CD14-positive monocyte (primary cell): ENCODE results near the gene CIRBP. TPM values are rescaled to one million over a fixed set of nuclear protein-coding genes. Genes with fewer than 3 reads are reported as not detected.
A peak's percentile ranks its signal among the peaks of the same experiment; 100 is the strongest.

Experiments
- DNase-seq, 3 donors: peaks; one replicate each; pipeline ENCODE4 v3.0.0-alpha.2; 2011 to 2022
- H2AFZ ChIP-seq: 2 replicates; pipeline ENCODE4 v1.6.0; 2012; ENCODE audit warnings: mild to moderate bottlenecking, low read depth, low read length, inconsistent platforms; ENCODE audit not compliant: insufficient read depth, poor library complexity, severe bottlenecking
- H3K27ac ChIP-seq, 2 donors: 1 replicate in 1 of 2; 2 replicates in 1 of 2; pipeline ENCODE4 v1.5.1; 2012 to 2013; ENCODE audit warnings: low read length in 2 of 2, control low read depth in 1 of 2, inconsistent platforms in 1 of 2, low read depth in 1 of 2, mild to moderate bottlenecking in 1 of 2
- H3K27me3 ChIP-seq, 2 donors: one replicate each; pipeline versions ENCODE4 v1.6.0 to v1.6.1; 2011 to 2013; ENCODE audit warnings: low read length in 2 of 2; ENCODE audit not compliant: control insufficient read depth in 2 of 2, insufficient read depth in 2 of 2
- H3K36me3 ChIP-seq, 2 donors: replicated peaks in 1 of 2; 1 replicate in 1 of 2; 2 replicates in 1 of 2; pipeline versions ENCODE4 v1.5.1 to v1.6.1; 2012 to 2013; ENCODE audit warnings: low read length in 2 of 2, control low read depth in 1 of 2, inconsistent platforms in 1 of 2, mild to moderate bottlenecking in 1 of 2; ENCODE audit not compliant: insufficient read depth in 2 of 2, control insufficient read depth in 1 of 2
- H3K4me1 ChIP-seq, 2 donors: 1 replicate in 1 of 2; 2 replicates in 1 of 2; pipeline versions ENCODE4 v1.5.1 to v1.6.1; 2012 to 2013; ENCODE audit warnings: low read length in 2 of 2, control low read depth in 1 of 2, inconsistent platforms in 1 of 2, mild to moderate bottlenecking in 1 of 2, moderate library complexity in 1 of 2; ENCODE audit not compliant: insufficient read depth in 2 of 2, control insufficient read depth in 1 of 2
- H3K4me2 ChIP-seq: replicated peaks from 2 replicates; pipeline ENCODE3; 2012; ENCODE audit warnings: low read length, moderate library complexity, mild to moderate bottlenecking; ENCODE audit not compliant: poor library complexity, severe bottlenecking; ENCODE audit errors: extremely low read depth
- H3K4me3 ChIP-seq, 3 experiments: fragments of 200-600 bp in 1 of 3; sonication (generic) in 1 of 3; replicated peaks in 1 of 3; 1 replicate in 2 of 3; 2 replicates in 1 of 3; pipeline ENCODE4 v1.5.1; 2011 to 2013; ENCODE audit warnings: low read length in 3 of 3, mild to moderate bottlenecking in 3 of 3, control low read depth in 2 of 3, low read depth in 2 of 3, inconsistent platforms in 1 of 3, moderate library complexity in 1 of 3
- H3K79me2 ChIP-seq: 2 replicates; pipeline ENCODE4 v1.6.0; 2012; ENCODE audit warnings: mild to moderate bottlenecking, control low read depth, inconsistent platforms, low read length, moderate library complexity; ENCODE audit not compliant: insufficient read depth
- H3K9ac ChIP-seq: 2 replicates; pipeline ENCODE4 v1.6.0; 2017; ENCODE audit warnings: low read length, mild to moderate bottlenecking; ENCODE audit not compliant: insufficient read depth, poor library complexity, severe bottlenecking
- H3K9me3 ChIP-seq, 2 donors: replicated peaks in 1 of 2; 1 replicate in 1 of 2; 2 replicates in 1 of 2; pipeline versions ENCODE4 v1.5.1 to v1.6.1; 2012 to 2013; ENCODE audit warnings: low read length in 2 of 2, control low read depth in 1 of 2; ENCODE audit not compliant: control insufficient read depth in 1 of 2, insufficient read depth in 1 of 2
- H4K20me1 ChIP-seq: 2 replicates; pipeline ENCODE4 v1.6.0; 2012; ENCODE audit warnings: mild to moderate bottlenecking, low read length, control low read depth, moderate library complexity; ENCODE audit not compliant: insufficient read depth
- H3K27ac Mint-ChIP-seq, 7 donors: one replicate each; pipeline ENCODE4 v1.8.0; 2020; ENCODE audit warnings: mild to moderate bottlenecking in 7 of 7, mixed read lengths in 7 of 7, moderate library complexity in 6 of 7, inconsistent platforms in 2 of 7
- H3K27me3 Mint-ChIP-seq, 3 donors: one replicate each; pipeline ENCODE4 v1.8.0; 2021 to 2022; ENCODE audit warnings: low read depth in 3 of 3, mild to moderate bottlenecking in 3 of 3, mixed read lengths in 3 of 3, moderate library complexity in 3 of 3, inconsistent platforms in 1 of 3
- H3K36me3 Mint-ChIP-seq, 2 donors: one replicate each; pipeline ENCODE4 v1.8.0; 2020; ENCODE audit warnings: mixed read lengths in 2 of 2, inconsistent platforms in 1 of 2, mild to moderate bottlenecking in 1 of 2
- H3K4me1 Mint-ChIP-seq: one replicate; pipeline ENCODE4 v1.8.0; 2020; ENCODE audit warnings: mild to moderate bottlenecking, mixed read lengths
- H3K4me3 Mint-ChIP-seq, 2 donors: one replicate each; pipeline ENCODE4 v1.8.0; 2020; ENCODE audit warnings: mild to moderate bottlenecking in 2 of 2, mixed read lengths in 2 of 2, moderate library complexity in 1 of 2
- H3K9me3 Mint-ChIP-seq, 7 donors: one replicate each; pipeline ENCODE4 v1.8.0; 2020 to 2022; ENCODE audit warnings: mixed read lengths in 7 of 7, mild to moderate bottlenecking in 6 of 7, moderate library complexity in 6 of 7, inconsistent platforms in 2 of 7
- CTCF ChIP-seq: fragments of 200-600 bp; IDR thresholded peaks from one replicate; pipeline ENCODE4 v1.8.0; 2022; ENCODE audit warnings: antibody characterized with exemption, mild to moderate bottlenecking
- WGBS: methylation state at CpG from one replicate; pipeline ENCODE4 v1.1.5; 2013; ENCODE audit warnings: missing lambda C conversion rate; ENCODE audit not compliant: insufficient coverage; 5-methylcytosine and 5-hydroxymethylcytosine counted together
- intact Hi-C, 2 donors: fragments of 100-400 bp; cut with micrococcal nuclease; formaldehyde crosslinking; loops; one replicate each; pipeline versions ENCODE4 v1.15.0 to v1.15.1; 2023
- polyA plus RNA-seq, 3 donors: library from polyadenylated mRNA; depleted of rRNA in 1 of 3; unstranded in 2 of 3; stranded (reverse) in 1 of 3; fragments of 300-500 nt in 2 of 3; fragments of >200 nt in 1 of 3; fragmentation: Illumina TruSeq in 2 of 3; gene quantifications; 1 replicate in 2 of 3; 2 replicates in 1 of 3; pipeline ENCODE4 v1.2.3, GENCODE V29; 2012 to 2021

The CIRBP gene
- polyA plus RNA-seq, 3 donors = 39.6 to 600 (median 51.1) TPM

- WGBS = 87% methylated on average over 3 of the region's 11 CpGs
- no peak overlapping the region for H3K27ac ChIP-seq
- Mint-ChIP-seq H3K9me3 (peaks cover 0 to 1% (median 0%) of the 10 kb centered on the region in 7 donors), H3K27me3 (peaks cover 0 to 7% (median 2%) of the 10 kb centered on the region in 3 donors), H3K27ac (no peak overlapping the region), H3K4me3 (no peak overlapping the region), H3K36me3 (no peaks in the 10 kb centered on the region), H3K4me1 (no peaks in the 10 kb centered on the region)
- H3K27me3 ChIP-seq = no peaks in the 10 kb centered on the region
- no peak for DNase-seq
- H4K20me1 ChIP-seq = no peaks in the 10 kb centered on the region
- H3K9ac ChIP-seq = no peak overlapping the region
- no peak overlapping the region for H2AFZ ChIP-seq
- no peak for TF ChIP-seq CTCF
- no peak overlapping the region for H3K4me3 ChIP-seq
- intact Hi-C loops = no loop called here
- no peaks in the 10 kb centered on the region for H3K79me2 ChIP-seq
- no peak overlapping the region for H3K4me2 ChIP-seq
- no peaks in the 10 kb centered on the region for H3K4me1 ChIP-seq
- no peaks in the 10 kb centered on the region for H3K9me3 ChIP-seq
- H3K36me3 ChIP-seq = no peaks in the 10 kb centered on the region
Measured at GRCh38 chr19:1308718-1309117, 39.6 kb downstream of the CIRBP start.

- no peaks in the 10 kb centered on the region for H3K9me3 ChIP-seq
- peaks cover 0 to 1% (median 0%) of the 10 kb centered on the region in 7 donors for H3K9me3 Mint-ChIP-seq
- H3K79me2 ChIP-seq = no peaks in the 10 kb centered on the region
- intact Hi-C loops = no loop called here
- no peaks in the 10 kb centered on the region for H4K20me1 ChIP-seq
- no peaks in the 10 kb centered on the region for H3K4me1 ChIP-seq
- no peaks in the 10 kb centered on the region for H3K4me1 Mint-ChIP-seq
- H3K4me2 ChIP-seq = no peak overlapping the region
- no peak overlapping the region for H3K27ac ChIP-seq
- no peak overlapping the region for H2AFZ ChIP-seq
- 75% methylated on average over 16 of the region's 28 CpGs for WGBS
- no peak overlapping the region for H3K4me3 Mint-ChIP-seq
- H3K27me3 ChIP-seq = peaks cover 0 to under 1% of the 10 kb centered on the region in 2 donors
- peaks cover 10 to 17% (median 11%) of the 10 kb centered on the region in 3 donors for H3K27me3 Mint-ChIP-seq
- no peak for TF ChIP-seq CTCF
- no peak overlapping the region for H3K9ac ChIP-seq
- H3K27ac Mint-ChIP-seq = peak overlapping the region in 1 of 7 donors; percentile 55
- DNase-seq = no peak
- no peaks in the 10 kb centered on the region for H3K36me3 ChIP-seq
- no peak overlapping the region for H3K4me3 ChIP-seq
- H3K36me3 Mint-ChIP-seq = no peaks in the 10 kb centered on the region
Measured at GRCh38 chr19:1309977-1310852, 41.1 kb downstream of the CIRBP start.
